HG03432 (cell line): ENCODE results near the gene ZDHHC7.

ENCODE experiments used
- ATAC-seq: cut with Tn5 transposase; IDR thresholded peaks from one replicate; pipeline ENCODE4 v1.9.1; 2021; ENCODE audit warnings: mild to moderate bottlenecking, moderate library complexity; ENCODE audit not compliant: unreplicated experiment

ZDHHC7 gene

GRCh38 chr16:84925092-84925772, 86.1 kb downstream of the ZDHHC7 start:
- no peak for ATAC-seq

GRCh38 chr16:84924331-84925091, 86.8 kb downstream of the ZDHHC7 start:
- ATAC-seq, result no peak
